Endodermal cell (in vitro differentiated cells): ENCODE results near the gene DESI2. TPM values are rescaled to one million over a fixed set of nuclear protein-coding genes. Genes with fewer than 3 reads are reported as not detected.

Source experiments
- DNase-seq: peaks from one replicate; pipeline ENCODE4 v3.0.0-alpha.2; 2017
- H3K27ac ChIP-seq: 2 replicates; pipeline ENCODE4 v1.5.1; 2013; ENCODE audit warnings: mild to moderate bottlenecking, low read depth, low read length, moderate library complexity
- H3K27me3 ChIP-seq: 2 replicates; pipeline ENCODE4 v1.6.1; 2013; ENCODE audit warnings: mild to moderate bottlenecking, low read length, moderate library complexity; ENCODE audit not compliant: insufficient read depth, control insufficient read depth, poor library complexity, severe bottlenecking
- H3K36me3 ChIP-seq: 2 replicates; pipeline ENCODE4 v1.7.0; 2013; ENCODE audit warnings: mild to moderate bottlenecking, low read length, moderate library complexity; ENCODE audit not compliant: control insufficient read depth, insufficient read depth
- H3K4me1 ChIP-seq: one replicate; pipeline ENCODE4 v1.7.0; 2013; ENCODE audit warnings: low read length; ENCODE audit not compliant: control insufficient read depth, insufficient read depth
- H3K4me3 ChIP-seq: 2 replicates; pipeline ENCODE4 v1.5.1; 2013; ENCODE audit warnings: mild to moderate bottlenecking, low read length, moderate library complexity
- H3K9ac ChIP-seq: 2 replicates; pipeline ENCODE4 v1.6.1; 2013; ENCODE audit warnings: mild to moderate bottlenecking, low read length, moderate library complexity; ENCODE audit not compliant: poor library complexity, severe bottlenecking; ENCODE audit errors: extremely low read depth
- H3K9me3 ChIP-seq: 2 replicates; pipeline ENCODE4 v1.6.1; 2013; ENCODE audit warnings: mild to moderate bottlenecking, low read length, moderate library complexity; ENCODE audit not compliant: control insufficient read depth
- H3K27ac Mint-ChIP-seq: 2 replicates; pipeline ENCODE4 v1.8.0; 2020; ENCODE audit warnings: mixed read lengths
- H3K27me3 Mint-ChIP-seq: 2 replicates; pipeline ENCODE4 v1.8.0; 2021; ENCODE audit warnings: mild to moderate bottlenecking, mixed read lengths; ENCODE audit not compliant: insufficient read depth
- H3K36me3 Mint-ChIP-seq: 2 replicates; pipeline ENCODE4 v1.8.0; 2020; ENCODE audit warnings: low read depth, mixed read lengths
- H3K4me1 Mint-ChIP-seq: 2 replicates; pipeline ENCODE4 v1.8.0; 2020; ENCODE audit warnings: mixed read lengths
- H3K4me3 Mint-ChIP-seq: 2 replicates; pipeline ENCODE4 v1.8.0; 2020; ENCODE audit warnings: mild to moderate bottlenecking, moderate library complexity, mixed read lengths
- H3K9me3 Mint-ChIP-seq: 2 replicates; pipeline ENCODE4 v1.8.0; 2020; ENCODE audit warnings: mild to moderate bottlenecking, mixed read lengths
- CTCF ChIP-seq: fragments of 200-600 bp; sonication (generic); conservative IDR thresholded peaks from 2 replicates; pipeline ENCODE4 v1.5.0; 2021; ENCODE audit warnings: antibody characterized with exemption, mild to moderate bottlenecking
- WGBS, 2 experiments: methylation state at CpG; one replicate each; pipeline versions ENCODE4 v1.1.5 to v1.1.7; 2013; ENCODE audit warnings: missing lambda C conversion rate in 2 of 2, mixed read lengths in 1 of 2; ENCODE audit not compliant: insufficient coverage in 1 of 2, insufficient read length in 1 of 2; 5-methylcytosine and 5-hydroxymethylcytosine counted together
- total RNA-seq, 2 donors: library from RNA; stranded (reverse); fragmentation: NEBNext Ultra II Directional in 1 of 2; extraction: Animal tissue kit (Norgen Biotek cat#: 25700) in 1 of 2; gene quantifications; 2 replicates in 1 of 2; 3 replicates in 1 of 2; pipeline ENCODE4 v1.2.1, GENCODE V29; 2021

The DESI2 gene
- total RNA-seq, 2 donors from 2014 or later: 50.0 to 50.2 TPM

DNA sequence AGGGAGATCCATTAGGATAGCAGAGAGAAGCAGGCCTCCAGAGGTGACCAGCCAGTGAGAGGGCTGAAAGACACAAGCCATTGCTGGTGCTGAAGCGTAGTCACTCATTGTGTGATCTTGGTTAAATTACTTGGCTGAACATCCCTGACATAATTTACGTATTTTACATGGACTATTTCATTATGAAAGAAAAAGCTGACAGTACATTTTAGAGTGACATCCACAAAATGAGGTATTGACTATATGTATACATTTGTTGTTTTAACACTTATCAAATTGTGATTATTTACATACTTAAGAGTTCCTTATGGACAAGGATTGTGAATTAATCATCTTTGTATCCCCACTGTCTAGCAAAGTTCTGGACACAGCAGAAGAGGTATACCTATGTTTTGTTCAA is 14.9 kb downstream of the DESI2 start:
- Histone ChIP-seq H3K9me3 (no peaks in the 10 kb centered on the region), H3K4me3 (no peak overlapping the region), H3K27ac (no peak overlapping the region), H3K36me3 (peaks cover 8% of the 10 kb centered on the region), H3K4me1 (no peaks in the 10 kb centered on the region), H3K9ac (no peak overlapping the region), H3K27me3 (no peaks in the 10 kb centered on the region)
- 100% methylated on average over 1 to 2 of the region's 2 CpGs for WGBS, 2 experiments
- H3K36me3 Mint-ChIP-seq: peaks cover 21% of the 10 kb centered on the region
- no peak overlapping the region for H3K4me3 Mint-ChIP-seq
- H3K27ac Mint-ChIP-seq: no peak overlapping the region
- DNase-seq: no peak
- TF ChIP-seq CTCF: no peak
- no peaks in the 10 kb centered on the region for H3K27me3 Mint-ChIP-seq
- no peaks in the 10 kb centered on the region for H3K9me3 Mint-ChIP-seq
- peaks cover 13% of the 10 kb centered on the region for H3K4me1 Mint-ChIP-seq

GRCh38 chr1:244672946-244673682 is 20.2 kb downstream of the DESI2 start:
- Mint-ChIP-seq H3K27ac (no peak overlapping the region), H3K36me3 (peaks cover 37% of the 10 kb centered on the region), H3K4me3 (no peak overlapping the region), H3K27me3 (no peaks in the 10 kb centered on the region), H3K4me1 (peaks cover 4% of the 10 kb centered on the region), H3K9me3 (no peaks in the 10 kb centered on the region)
- TF ChIP-seq CTCF: no peak
- no peak for DNase-seq
- Histone ChIP-seq H3K4me1 (no peaks in the 10 kb centered on the region), H3K4me3 (no peak overlapping the region), H3K27me3 (no peaks in the 10 kb centered on the region), H3K36me3 (peaks cover 19% of the 10 kb centered on the region), H3K27ac (no peak overlapping the region), H3K9me3 (no peaks in the 10 kb centered on the region), H3K9ac (no peak overlapping the region)
- WGBS, 2 experiments: 71 to 83% methylated on average over 1 to 4 of the region's 4 CpGs

GRCh38 chr1:244674446-244674845 is 21.5 kb downstream of the DESI2 start:
- H3K36me3 Mint-ChIP-seq: peaks cover 45% of the 10 kb centered on the region
- WGBS, 2 experiments: 75% methylated on average over 4 of the region's 4 CpGs; no CpG with 5 or more reads in 1 of the 2 experiments
- no peak for DNase-seq

More at GRCh38 chr1:244674446-244674845, 21.5 kb downstream of the DESI2 start:
- Histone ChIP-seq H3K27me3 (no peaks in the 10 kb centered on the region), H3K9ac (no peak overlapping the region), H3K4me3 (no peak overlapping the region), H3K27ac (no peak overlapping the region), H3K36me3 (peaks cover 19% of the 10 kb centered on the region), H3K9me3 (no peaks in the 10 kb centered on the region), H3K4me1 (no peaks in the 10 kb centered on the region)
- Mint-ChIP-seq H3K27me3 (no peaks in the 10 kb centered on the region), H3K27ac (no peak overlapping the region), H3K4me1 (no peaks in the 10 kb centered on the region), H3K4me3 (no peak overlapping the region), H3K9me3 (no peaks in the 10 kb centered on the region)
- TF ChIP-seq CTCF: no peak
